A549 (cell line): ENCODE results near the gene DHTKD1. TPM values are rescaled to one million over a fixed set of nuclear protein-coding genes. Genes with fewer than 3 reads are reported as not detected.

Experiments
- ATAC-seq, 2 experiments: fragments of 200-7000 bp in 1 of 2; fragments of >200 bp in 1 of 2; cut with Nextera tagmentation in 1 of 2; cut with Tn5 transposase in 1 of 2; 3 replicates each; pipeline versions ENCODE4 v1.8.0 to v1.9.1; 2018 to 2020; ENCODE audit warnings: mild to moderate bottlenecking in 1 of 2, moderate library complexity in 1 of 2
- CTCF ChIA-PET: fragments of 300-600 bp; sonication (Branson Sonifier 250); formaldehyde crosslinking; extraction: SDS; loops from one replicate; lab custom pipeline; 2021; ENCODE audit warnings: antibody characterized with exemption, inconsistent platforms; lab: Yijun Ruan, JAX
- POLR2A ChIA-PET: fragments of 350-600 bp; formaldehyde crosslinking; extraction: SDS; loops from one replicate; lab custom pipeline; 2021; ENCODE audit warnings: antibody characterized with exemption, inconsistent platforms; lab: Yijun Ruan, JAX
- DNase-seq, 2 experiments: peaks; one replicate each; pipeline versions ENCODE4 v3.0.0 to v3.0.0-alpha.2; 2011 to 2016; ENCODE audit warnings: low read depth in 1 of 2, low spot score in 1 of 2
- FAIRE-seq: peaks from 2 replicates; lab custom pipeline; 2011; peaks lifted over from hg19 to GRCh38; lab: Jason Lieb, UNC
- H3K27ac ChIP-seq, 2 experiments: fragments of >200 bp; sonication (Bioruptor Twin); formaldehyde crosslinking; 3 replicates each; pipeline ENCODE4 v1.5.1; 2016 to 2017
- H3K4me1 ChIP-seq: fragments of >200 bp; sonication (Bioruptor Twin); formaldehyde crosslinking; 3 replicates; pipeline ENCODE4 v1.6.1; 2016
- H3K4me2 ChIP-seq: fragments of >200 bp; sonication (Bioruptor Twin); formaldehyde crosslinking; 3 replicates; pipeline ENCODE4 v1.6.1; 2016
- H3K4me3 ChIP-seq: fragments of >200 bp; sonication (Bioruptor Twin); formaldehyde crosslinking; 3 replicates; pipeline ENCODE4 v1.5.1; 2016
- H3K9me3 ChIP-seq: fragments of >200 bp; sonication (Bioruptor Twin); formaldehyde crosslinking; 3 replicates; pipeline ENCODE4 v1.6.1; 2016
- CEBPB ChIP-seq, 2 experiments: fragments of >200 bp in 1 of 2; sonication (Bioruptor Twin) in 1 of 2; formaldehyde crosslinking in 1 of 2; IDR thresholded peaks; 2 replicates each; pipeline ENCODE4 v1.6.1; 2012 to 2016
- CHD2 ChIP-seq: fragments of 150-350 bp; IDR thresholded peaks from 2 replicates; pipeline ENCODE4 v1.6.1; 2014; ENCODE audit warnings: low read length; ENCODE audit not compliant: partially characterized antibody
- FOSB ChIP-seq: fragments of 250-450 bp; sonication (Bioruptor Pico); IDR thresholded peaks from 2 replicates; pipeline ENCODE4 v1.5.0; 2020; ENCODE audit warnings: mild to moderate bottlenecking, moderate library complexity
- FOSL2 ChIP-seq, 2 experiments: fragments of 450-650 bp in 1 of 2; fragments of >200 bp in 1 of 2; sonication (Bioruptor Twin) in 1 of 2; formaldehyde crosslinking; IDR thresholded peaks; 2 replicates each; pipeline versions ENCODE4 v1.5.0 to v1.6.1; 2016 to 2020; ENCODE audit warnings: mild to moderate bottlenecking in 1 of 2, moderate library complexity in 1 of 2
- GATA3 ChIP-seq: IDR thresholded peaks from 2 replicates; pipeline ENCODE4 v1.6.1; 2012; ENCODE audit warnings: borderline replicate concordance
- HEYL ChIP-seq: fragments of 250-450 bp; sonication (Bioruptor Pico); IDR thresholded peaks from 2 replicates; pipeline ENCODE4 v1.8.0; 2021; ENCODE audit warnings: mild to moderate bottlenecking, moderate library complexity
- HOXB5 ChIP-seq: fragments of 250-450 bp; sonication (Bioruptor Pico); IDR thresholded peaks from 2 replicates; pipeline ENCODE4 v1.5.0; 2020; ENCODE audit warnings: mild to moderate bottlenecking, moderate library complexity
- JUN ChIP-seq, 2 experiments: fragments of >200 bp; sonication (Bioruptor Twin); formaldehyde crosslinking; IDR thresholded peaks; 2 replicates in 1 of 2; 3 replicates in 1 of 2; pipeline ENCODE4 v1.6.1; 2016 to 2017
- KDM1A ChIP-seq: fragments of 200-600 bp; sonication (generic); IDR thresholded peaks from 2 replicates; pipeline ENCODE4 v1.6.1; 2016; ENCODE audit warnings: low read depth, mild to moderate bottlenecking
- KDM5A ChIP-seq: fragments of 200-600 bp; sonication (generic); IDR thresholded peaks from 2 replicates; pipeline ENCODE4 v1.6.1; 2016; ENCODE audit warnings: antibody characterized with exemption, mild to moderate bottlenecking
- MAFK ChIP-seq: fragments of 450-650 bp; IDR thresholded peaks from 2 replicates; pipeline ENCODE4 v1.6.1; 2014; ENCODE audit not compliant: partially characterized antibody
- MAX ChIP-seq: IDR thresholded peaks from 2 replicates; pipeline ENCODE4 v1.6.1; 2012
- MYC ChIP-seq: IDR thresholded peaks from 2 replicates; pipeline ENCODE4 v1.6.1; 2012; ENCODE audit warnings: mild to moderate bottlenecking, inconsistent platforms, low read length, improper control_type of control experiment, borderline replicate concordance
- NR3C1 ChIP-seq: fragments of >200 bp; sonication (Bioruptor Twin); formaldehyde crosslinking; IDR thresholded peaks from 3 replicates; pipeline ENCODE4 v1.6.1; 2017
- PBX3 ChIP-seq: IDR thresholded peaks from 2 replicates; pipeline ENCODE4 v1.6.1; 2012
- POLR2A ChIP-seq: IDR thresholded peaks from 2 replicates; pipeline ENCODE4 v1.6.1; 2012; ENCODE audit warnings: mild to moderate bottlenecking, low read length
- POLR2AphosphoS2 ChIP-seq: conservative IDR thresholded peaks from 2 replicates; pipeline ENCODE4 v1.6.1; 2012; ENCODE audit warnings: low read length, improper control_type of control experiment, inconsistent platforms
- RARB ChIP-seq: fragments of 250-450 bp; sonication (Bioruptor Pico); IDR thresholded peaks from 2 replicates; pipeline ENCODE4 v1.8.0; 2021; ENCODE audit warnings: mild to moderate bottlenecking, moderate library complexity
- RNF2 ChIP-seq: fragments of 200-600 bp; sonication (generic); IDR thresholded peaks from 2 replicates; pipeline ENCODE4 v1.6.1; 2016; ENCODE audit warnings: low read depth, mild to moderate bottlenecking, antibody characterized with exemption, moderate library complexity, borderline replicate concordance
- SMC3 ChIP-seq: fragments of >200 bp; sonication (Bioruptor Twin); formaldehyde crosslinking; IDR thresholded peaks from 3 replicates; pipeline ENCODE4 v1.6.1; 2018; ENCODE audit warnings: inconsistent platforms
- TFCP2L1 ChIP-seq: fragments of 250-450 bp; sonication (Bioruptor Pico); IDR thresholded peaks from 2 replicates; pipeline ENCODE4 v1.5.0; 2021; ENCODE audit warnings: mild to moderate bottlenecking
- USF2 ChIP-seq: fragments of 450-650 bp; IDR thresholded peaks from 2 replicates; pipeline ENCODE4 v1.6.1; 2014; ENCODE audit warnings: antibody characterized with exemption
- ZNF302 ChIP-seq: fragments of 250-450 bp; sonication (Bioruptor Pico); IDR thresholded peaks from 2 replicates; pipeline ENCODE4 v1.9.0; 2021; ENCODE audit warnings: inconsistent platforms, mild to moderate bottlenecking, moderate library complexity
- WGBS: methylation state at CpG from one replicate; pipeline ENCODE4 v1.1.6; 2017; ENCODE audit errors: missing lambda C conversion rate; 5-methylcytosine and 5-hydroxymethylcytosine counted together
- polyA plus RNA-seq, 4 experiments: library from polyadenylated mRNA; depleted of rRNA in 3 of 4; stranded (reverse); fragments of >200 nt; fragmentation: RNase III in 1 of 4; extraction: RNeasy Plus Mini Kit Qiagen cat#74134 plus additional on column Dnase treatment in 1 of 4; gene quantifications; 2 replicates in 3 of 4; 3 replicates in 1 of 4; pipeline ENCODE4 v1.2.3, GENCODE V29; 2011 to 2017
- TF ChIP-seq, protein P1 (sequence below): IDR thresholded peaks from 2 replicates; pipeline ENCODE4 v1.6.1; 2012; ENCODE audit warnings: low read depth, borderline replicate concordance
- TF ChIP-seq, protein P2 (sequence below): fragments of >200 bp; sonication (Bioruptor Twin); formaldehyde crosslinking; IDR thresholded peaks from 3 replicates; pipeline ENCODE4 v1.6.1; 2016
- TF ChIP-seq, protein P3 (sequence below): fragments of >200 bp; sonication (Bioruptor Twin); formaldehyde crosslinking; IDR thresholded peaks from 2 replicates; pipeline ENCODE4 v1.6.1; 2016
- TF ChIP-seq, protein P4 (sequence below): fragments of 250-450 bp; sonication (Bioruptor Pico); IDR thresholded peaks from 2 replicates; pipeline ENCODE4 v1.5.0; 2020; ENCODE audit warnings: low read depth, mild to moderate bottlenecking, moderate library complexity
- TF ChIP-seq, protein P5 (sequence below): fragments of >200 bp; sonication (Bioruptor Twin); formaldehyde crosslinking; IDR thresholded peaks from 3 replicates; pipeline ENCODE4 v1.5.1; 2016
- TF ChIP-seq, protein P6 (sequence below): fragments of 150-350 bp; IDR thresholded peaks from 2 replicates; pipeline ENCODE4 v1.6.1; 2014; ENCODE audit warnings: low read depth, mild to moderate bottlenecking, low read length

Gene DHTKD1
- polyA plus RNA-seq, 2 of the 4 experiments (the other 2 are of a cell fraction), result 11.9 to 23.0 TPM

GRCh38 chr10:12042797-12043651, 25.7 kb upstream of the DHTKD1 start, which contains the start of gene UPF2:
UPF2 (minus strand) TSS chr10:12042809; CDS start chr10:12035423, 7,386 bp downstream.
- TF ChIP-seq RNF2, result no peak
- TF ChIP-seq, protein P1, sequence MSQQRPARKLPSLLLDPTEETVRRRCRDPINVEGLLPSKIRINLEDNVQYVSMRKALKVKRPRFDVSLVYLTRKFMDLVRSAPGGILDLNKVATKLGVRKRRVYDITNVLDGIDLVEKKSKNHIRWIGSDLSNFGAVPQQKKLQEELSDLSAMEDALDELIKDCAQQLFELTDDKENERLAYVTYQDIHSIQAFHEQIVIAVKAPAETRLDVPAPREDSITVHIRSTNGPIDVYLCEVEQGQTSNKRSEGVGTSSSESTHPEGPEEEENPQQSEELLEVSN, result peak; percentile 73
- TF ChIP-seq CEBPB (IDR thresholded peaks at IDR 0.05), result no peak
- TF ChIP-seq, protein P2, sequence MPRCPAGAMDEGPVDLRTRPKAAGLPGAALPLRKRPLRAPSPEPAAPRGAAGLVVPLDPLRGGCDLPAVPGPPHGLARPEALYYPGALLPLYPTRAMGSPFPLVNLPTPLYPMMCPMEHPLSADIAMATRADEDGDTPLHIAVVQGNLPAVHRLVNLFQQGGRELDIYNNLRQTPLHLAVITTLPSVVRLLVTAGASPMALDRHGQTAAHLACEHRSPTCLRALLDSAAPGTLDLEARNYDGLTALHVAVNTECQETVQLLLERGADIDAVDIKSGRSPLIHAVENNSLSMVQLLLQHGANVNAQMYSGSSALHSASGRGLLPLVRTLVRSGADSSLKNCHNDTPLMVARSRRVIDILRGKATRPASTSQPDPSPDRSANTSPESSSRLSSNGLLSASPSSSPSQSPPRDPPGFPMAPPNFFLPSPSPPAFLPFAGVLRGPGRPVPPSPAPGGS, result 0 out of 3 replicates have a peak, but pooled peaks have one; percentile 14
- peak; percentile 97 for TF ChIP-seq JUN (IDR thresholded peaks at IDR 0.05)
- TF ChIP-seq MAX, result peak; percentile 93
- TF ChIP-seq, protein P3, sequence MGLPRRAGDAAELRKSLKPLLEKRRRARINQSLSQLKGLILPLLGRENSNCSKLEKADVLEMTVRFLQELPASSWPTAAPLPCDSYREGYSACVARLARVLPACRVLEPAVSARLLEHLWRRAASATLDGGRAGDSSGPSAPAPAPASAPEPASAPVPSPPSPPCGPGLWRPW, result no peak
- peak; percentile 58 for TF ChIP-seq CHD2
- TF ChIP-seq SMC3, result no peak
- TF ChIP-seq HOXB5, result no peak
- TF ChIP-seq HEYL, result no peak
- TF ChIP-seq FOSB (CRISPR knock-in tag), result no peak
- peak; percentile 49; the same call in 1 of the 2 replicates for TF ChIP-seq PBX3
- TF ChIP-seq GATA3, result 0 out of 2 replicates have a peak, but pooled peaks have one; percentile 11
- no peak for TF ChIP-seq MAFK
- peak; percentile 88 for TF ChIP-seq USF2
- TF ChIP-seq NR3C1, result no peak
- no peak for TF ChIP-seq RARB (CRISPR knock-in tag)
- peak; percentile 23; the same call in 1 of the 2 replicates for TF ChIP-seq POLR2A
- POLR2A ChIA-PET, result interaction anchor here (0.5 to 2.0 kb wide), 11 partner anchors 10 to 1256 kb away, joined by 3 to 13 read pairs (median 6); partner anchors contain the start of genes CDC123, DHTKD1, NUDT5 and PHYH
- peak; percentile 94 to 95 for ATAC-seq
- peak within 1 kb of the TSS; percentile 93 for H3K4me2 ChIP-seq
- 5% methylated on average over 25 of the region's 56 CpGs for WGBS
- H3K27ac ChIP-seq, result peak within 1 kb of the TSS; percentile 99
- CTCF ChIA-PET, result interaction anchor here (0.5 to 1.8 kb wide), 5 partner anchors 14 to 87 kb away, joined by 3 to 5 read pairs (median 3); no protein-coding TSS in a partner anchor
- peak within 1 kb of the TSS; percentile 90 for H3K4me3 ChIP-seq
- no peak for FAIRE-seq
- no peaks in the 10 kb centered on the region for H3K9me3 ChIP-seq
- peaks cover 17% of the 10 kb centered on the region for H3K4me1 ChIP-seq
- peak; percentile 98 to 99 for DNase-seq

- ATAC-seq (no peak), DNase-seq (no peak), FAIRE-seq (no peak)
- Histone ChIP-seq H3K4me1 (peaks cover 13% of the 10 kb centered on the region), H3K9me3 (no peaks in the 10 kb centered on the region), H3K4me2 (no peak overlapping the region), H3K27ac (no peak overlapping the region), H3K4me3 (no peak overlapping the region)
- whole genome bisulfite sequencing, result 71% methylated on average over 5 of the region's 5 CpGs
- CTCF ChIA-PET, result no interaction called here
- POLR2A ChIA-PET, result no interaction called here
- no peak for TF ChIP-seq TFCP2L1 (CRISPR knock-in tag)
- TF ChIP-seq POLR2A, result no peak
- no peak for TF ChIP-seq FOSL2 (IDR thresholded peaks at IDR 0.05)
- no peak for TF ChIP-seq FOSL2 (CRISPR knock-in tag; IDR thresholded peaks at IDR 0.05)
- no peak for TF ChIP-seq ZNF302 (CRISPR knock-in tag)
- TF ChIP-seq, protein P4, sequence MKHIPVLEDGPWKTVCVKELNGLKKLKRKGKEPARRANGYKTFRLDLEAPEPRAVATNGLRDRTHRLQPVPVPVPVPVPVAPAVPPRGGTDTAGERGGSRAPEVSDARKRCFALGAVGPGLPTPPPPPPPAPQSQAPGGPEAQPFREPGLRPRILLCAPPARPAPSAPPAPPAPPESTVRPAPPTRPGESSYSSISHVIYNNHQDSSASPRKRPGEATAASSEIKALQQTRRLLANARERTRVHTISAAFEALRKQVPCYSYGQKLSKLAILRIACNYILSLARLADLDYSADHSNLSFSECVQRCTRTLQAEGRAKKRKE (CRISPR knock-in tag), result no peak
- no peak for TF ChIP-seq POLR2AphosphoS2
- TF ChIP-seq, protein P5, sequence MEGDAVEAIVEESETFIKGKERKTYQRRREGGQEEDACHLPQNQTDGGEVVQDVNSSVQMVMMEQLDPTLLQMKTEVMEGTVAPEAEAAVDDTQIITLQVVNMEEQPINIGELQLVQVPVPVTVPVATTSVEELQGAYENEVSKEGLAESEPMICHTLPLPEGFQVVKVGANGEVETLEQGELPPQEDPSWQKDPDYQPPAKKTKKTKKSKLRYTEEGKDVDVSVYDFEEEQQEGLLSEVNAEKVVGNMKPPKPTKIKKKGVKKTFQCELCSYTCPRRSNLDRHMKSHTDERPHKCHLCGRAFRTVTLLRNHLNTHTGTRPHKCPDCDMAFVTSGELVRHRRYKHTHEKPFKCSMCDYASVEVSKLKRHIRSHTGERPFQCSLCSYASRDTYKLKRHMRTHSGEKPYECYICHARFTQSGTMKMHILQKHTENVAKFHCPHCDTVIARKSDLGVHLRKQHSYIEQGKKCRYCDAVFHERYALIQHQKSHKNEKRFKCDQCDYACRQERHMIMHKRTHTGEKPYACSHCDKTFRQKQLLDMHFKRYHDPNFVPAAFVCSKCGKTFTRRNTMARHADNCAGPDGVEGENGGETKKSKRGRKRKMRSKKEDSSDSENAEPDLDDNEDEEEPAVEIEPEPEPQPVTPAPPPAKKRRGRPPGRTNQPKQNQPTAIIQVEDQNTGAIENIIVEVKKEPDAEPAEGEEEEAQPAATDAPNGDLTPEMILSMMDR, result no peak
- TF ChIP-seq MYC, result no peak
- no peak for TF ChIP-seq KDM5A
- no peak for TF ChIP-seq KDM1A
- TF ChIP-seq, protein P6, sequence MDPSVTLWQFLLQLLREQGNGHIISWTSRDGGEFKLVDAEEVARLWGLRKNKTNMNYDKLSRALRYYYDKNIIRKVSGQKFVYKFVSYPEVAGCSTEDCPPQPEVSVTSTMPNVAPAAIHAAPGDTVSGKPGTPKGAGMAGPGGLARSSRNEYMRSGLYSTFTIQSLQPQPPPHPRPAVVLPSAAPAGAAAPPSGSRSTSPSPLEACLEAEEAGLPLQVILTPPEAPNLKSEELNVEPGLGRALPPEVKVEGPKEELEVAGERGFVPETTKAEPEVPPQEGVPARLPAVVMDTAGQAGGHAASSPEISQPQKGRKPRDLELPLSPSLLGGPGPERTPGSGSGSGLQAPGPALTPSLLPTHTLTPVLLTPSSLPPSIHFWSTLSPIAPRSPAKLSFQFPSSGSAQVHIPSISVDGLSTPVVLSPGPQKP, result no peak
Measured at GRCh38 chr10:12045596-12045995, 23.2 kb upstream of the DHTKD1 start.
